ENCODE results near the gene PCSK6. TPM values are rescaled to one million over a fixed set of nuclear protein-coding genes. Genes with fewer than 3 reads are reported as not detected.

The PCSK6 gene
- total RNA-seq, 4 donors from 2014 or later, result 1.4 to 12.8 (median 6.9) TPM

DNA sequence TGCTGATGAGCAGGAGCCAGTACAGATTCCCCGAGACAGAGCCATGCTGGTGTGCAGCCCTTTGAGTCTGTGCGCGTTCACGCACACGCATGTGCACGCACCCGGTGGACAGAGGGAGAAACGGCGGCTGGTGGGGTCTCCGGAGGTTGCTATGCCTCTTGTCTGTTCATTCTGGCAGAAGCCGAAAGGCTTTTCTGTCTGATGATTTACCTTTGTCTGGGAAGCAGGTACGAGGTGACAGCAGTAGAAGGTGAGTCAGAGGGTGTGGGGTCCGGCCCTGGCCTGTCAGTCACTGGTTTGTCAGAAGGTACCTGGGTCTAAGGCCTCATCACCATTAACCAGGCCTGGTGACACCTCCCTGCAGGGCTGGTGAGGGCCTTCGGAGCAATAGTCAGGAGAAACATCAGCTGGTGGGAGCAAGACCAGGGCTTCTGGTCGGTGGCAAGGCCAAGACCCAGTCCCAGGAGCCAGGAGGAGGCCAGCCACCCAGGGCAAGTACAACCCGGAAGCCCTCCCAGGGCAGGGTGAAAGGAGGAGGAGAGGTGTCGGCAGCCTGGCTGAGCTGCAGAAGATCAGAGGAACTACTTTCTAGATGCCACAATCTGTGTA, 7.5 kb downstream of the PCSK6 start:
- Histone ChIP-seq H3K27me3 (no peaks in the 10 kb centered on the region), H3K4me3 (no peak overlapping the region), H3K9me3 (no peaks in the 10 kb centered on the region), H3K4me1 (no peaks in the 10 kb centered on the region), H3K27ac (no peak overlapping the region), H3K36me3 (no peaks in the 10 kb centered on the region)
- TF ChIP-seq, protein P1, sequence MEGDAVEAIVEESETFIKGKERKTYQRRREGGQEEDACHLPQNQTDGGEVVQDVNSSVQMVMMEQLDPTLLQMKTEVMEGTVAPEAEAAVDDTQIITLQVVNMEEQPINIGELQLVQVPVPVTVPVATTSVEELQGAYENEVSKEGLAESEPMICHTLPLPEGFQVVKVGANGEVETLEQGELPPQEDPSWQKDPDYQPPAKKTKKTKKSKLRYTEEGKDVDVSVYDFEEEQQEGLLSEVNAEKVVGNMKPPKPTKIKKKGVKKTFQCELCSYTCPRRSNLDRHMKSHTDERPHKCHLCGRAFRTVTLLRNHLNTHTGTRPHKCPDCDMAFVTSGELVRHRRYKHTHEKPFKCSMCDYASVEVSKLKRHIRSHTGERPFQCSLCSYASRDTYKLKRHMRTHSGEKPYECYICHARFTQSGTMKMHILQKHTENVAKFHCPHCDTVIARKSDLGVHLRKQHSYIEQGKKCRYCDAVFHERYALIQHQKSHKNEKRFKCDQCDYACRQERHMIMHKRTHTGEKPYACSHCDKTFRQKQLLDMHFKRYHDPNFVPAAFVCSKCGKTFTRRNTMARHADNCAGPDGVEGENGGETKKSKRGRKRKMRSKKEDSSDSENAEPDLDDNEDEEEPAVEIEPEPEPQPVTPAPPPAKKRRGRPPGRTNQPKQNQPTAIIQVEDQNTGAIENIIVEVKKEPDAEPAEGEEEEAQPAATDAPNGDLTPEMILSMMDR (IDR thresholded peaks at IDR 0.05), result no peak
- no peak for TF ChIP-seq POLR2A (IDR thresholded peaks at IDR 0.05)
- no peak for DNase-seq
- intact Hi-C loops (cut with DNase I; ENCODE audit: low total_unique reads), result no loop called here

DNA sequence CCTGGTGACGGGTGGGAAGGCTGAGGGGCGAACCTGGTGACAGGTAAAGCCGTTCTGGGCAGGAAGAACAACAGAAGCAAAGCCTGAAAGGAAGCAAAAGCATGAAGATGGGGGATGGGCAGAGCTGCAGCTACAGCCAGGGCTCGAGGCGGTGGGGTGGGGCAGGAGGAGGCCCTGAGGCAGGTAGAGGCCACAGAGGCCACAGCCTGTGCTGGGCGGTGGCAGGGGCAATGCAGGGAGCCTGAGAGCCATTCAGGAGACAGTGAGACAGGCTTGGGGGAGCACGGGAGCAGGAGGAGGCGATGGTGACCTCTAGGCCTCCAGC, 8.2 kb downstream of the PCSK6 start:
- Histone ChIP-seq H3K36me3 (no peaks in the 10 kb centered on the region), H3K27ac (no peak overlapping the region), H3K9me3 (no peaks in the 10 kb centered on the region), H3K27me3 (no peaks in the 10 kb centered on the region), H3K4me1 (no peaks in the 10 kb centered on the region), H3K4me3 (no peak overlapping the region)
- intact Hi-C loops (cut with DNase I; ENCODE audit: low total_unique reads), result no loop called here
- no peak for TF ChIP-seq POLR2A (IDR thresholded peaks at IDR 0.05)
- TF ChIP-seq, protein P1 (IDR thresholded peaks at IDR 0.05), result no peak
- no peak for DNase-seq

DNA sequence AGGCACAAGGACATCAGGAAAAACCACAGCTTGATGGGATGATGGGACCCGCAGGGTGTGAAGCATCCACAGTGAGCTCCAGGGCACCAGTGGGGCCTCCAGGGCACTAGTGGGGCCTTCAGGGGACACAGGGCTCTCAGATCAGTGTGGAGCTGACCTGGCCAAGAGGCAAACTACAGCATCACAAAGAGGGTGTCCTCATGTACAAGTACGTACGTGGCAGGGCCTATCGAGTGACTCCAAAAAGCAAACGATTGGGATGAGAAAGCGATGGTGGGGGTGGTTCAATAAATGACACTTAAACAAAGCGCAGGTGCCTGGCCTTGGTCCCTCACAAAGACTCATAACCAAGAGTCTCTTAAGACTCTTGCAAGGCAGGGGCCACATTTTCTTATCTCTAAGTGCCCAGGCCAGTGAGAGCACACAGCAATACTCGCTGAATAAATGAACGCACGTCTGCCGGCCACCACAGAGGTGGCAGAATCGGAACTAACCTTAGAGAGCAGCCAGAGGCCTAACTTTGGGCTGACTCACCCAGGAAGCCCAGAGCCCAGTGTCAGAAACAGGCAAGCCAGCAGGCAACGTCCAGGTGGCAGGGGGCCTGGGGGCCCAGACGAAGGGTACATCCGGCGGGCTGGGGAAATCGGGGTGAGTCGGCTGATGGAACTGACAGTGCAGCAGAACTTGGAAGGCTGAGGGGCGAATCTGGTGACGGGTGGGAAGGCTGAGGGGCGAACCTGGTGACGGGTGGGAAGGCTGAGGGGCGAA, 8.7 kb downstream of the PCSK6 start:
- no peaks in the 10 kb centered on the region for H3K36me3 ChIP-seq
- H3K4me1 ChIP-seq, result no peaks in the 10 kb centered on the region
- intact Hi-C loops (cut with DNase I; ENCODE audit: low total_unique reads), result no loop called here
- DNase-seq, result no peak
- no peak overlapping the region for H3K27ac ChIP-seq
- H3K4me3 ChIP-seq, result no peak overlapping the region
- H3K27me3 ChIP-seq, result no peaks in the 10 kb centered on the region
- H3K9me3 ChIP-seq, result no peaks in the 10 kb centered on the region
- TF ChIP-seq, protein P1 (IDR thresholded peaks at IDR 0.05), result no peak
- no peak for TF ChIP-seq POLR2A (IDR thresholded peaks at IDR 0.05)

DNA sequence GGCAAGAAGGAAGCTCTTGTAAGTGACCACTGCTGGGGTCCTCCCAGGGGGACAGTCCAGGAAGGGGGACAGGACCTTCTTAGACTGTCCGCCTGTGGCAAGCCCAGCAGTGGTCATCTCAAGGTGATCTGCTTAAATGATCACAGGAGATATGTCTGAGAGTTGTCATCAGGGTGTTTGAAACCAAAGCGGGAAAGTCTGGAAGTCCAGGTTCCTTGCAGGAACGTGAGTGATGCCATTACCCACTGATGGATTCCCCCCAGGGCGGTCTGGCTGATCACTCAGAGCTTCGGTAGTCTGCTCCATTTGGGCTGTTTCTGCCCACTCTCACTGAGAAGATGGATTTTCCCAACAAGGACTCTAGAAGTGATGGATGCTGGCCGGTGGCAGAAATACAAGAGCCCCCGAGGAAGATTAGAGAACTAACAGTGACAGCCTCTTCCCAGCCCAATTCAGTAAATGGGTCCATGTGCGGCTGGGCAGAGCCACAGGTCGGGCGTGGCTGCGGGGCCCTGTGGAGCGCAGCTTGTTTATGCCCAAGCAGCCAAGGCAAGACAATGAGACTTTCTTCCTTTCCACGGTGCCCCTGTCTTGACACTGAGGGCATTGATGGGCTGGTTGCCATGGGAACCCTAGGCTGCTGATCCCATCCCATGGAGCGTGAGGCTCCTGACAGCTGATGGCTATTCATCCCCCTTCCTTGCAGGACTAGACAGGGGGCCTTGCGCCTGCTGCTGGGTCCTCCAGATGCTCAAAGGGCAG, 9.5 kb downstream of the PCSK6 start:
- DNase-seq, result no peak

More for the DNA sequence above, 9.5 kb downstream of the PCSK6 start:
- intact Hi-C loops (cut with DNase I; ENCODE audit: low total_unique reads), result no loop called here
- Histone ChIP-seq H3K4me3 (no peak overlapping the region), H3K27ac (no peak overlapping the region), H3K27me3 (no peaks in the 10 kb centered on the region), H3K4me1 (no peaks in the 10 kb centered on the region), H3K36me3 (no peaks in the 10 kb centered on the region), H3K9me3 (no peaks in the 10 kb centered on the region)
- TF ChIP-seq, protein P1 (IDR thresholded peaks at IDR 0.05), result no peak
- no peak for TF ChIP-seq POLR2A (IDR thresholded peaks at IDR 0.05)

Data from uterus (tissue), 4 donors.